ENCODE measurements around the gene SKI.

Gene SKI

GRCh38 chr1:2210786-2211185 is 17.3 kb upstream of the SKI start:
- DNase-seq: no peak

- DNase-seq: no peak
Measured at GRCh38 chr1:2212274-2212531, 15.9 kb upstream of the SKI start.

GRCh38 chr1:2212532-2213491 is 15.3 kb upstream of the SKI start:
- peak; percentile 90 for DNase-seq

GRCh38 chr1:2213576-2214505 is 14.3 kb upstream of the SKI start:
- DNase-seq: no peak

- no peak for DNase-seq
Measured at GRCh38 chr1:2214541-2215241, 13.4 kb upstream of the SKI start.

- DNase-seq: no peak
Measured at GRCh38 chr1:2215329-2215728, 12.8 kb upstream of the SKI start.

- DNase-seq: no peak
Measured at GRCh38 chr1:2215909-2216766, 12.0 kb upstream of the SKI start.

GRCh38 chr1:2216767-2217058 is 11.4 kb upstream of the SKI start:
- DNase-seq: no peak

- DNase-seq: no peak
Measured at GRCh38 chr1:2221271-2221670, 6.8 kb upstream of the SKI start.

- DNase-seq: no peak
Measured at GRCh38 chr1:2224170-2224584, 3.9 kb upstream of the SKI start.

- DNase-seq: no peak
Measured at GRCh38 chr1:2224631-2225428, 3.3 kb upstream of the SKI start.

- no peak for DNase-seq
Measured at GRCh38 chr1:2226525-2227345, 1.4 kb upstream of the SKI start.

GRCh38 chr1:2227346-2228156 is 568 bp upstream of the SKI start:
- peak; percentile 92 for DNase-seq

- DNase-seq: no peak
Measured at GRCh38 chr1:2228694-2229036, 546 bp downstream of the SKI start.

- no peak for DNase-seq
Measured at GRCh38 chr1:2229037-2229864, 1.1 kb downstream of the SKI start.

GRCh38 chr1:2229911-2230731 is 2.0 kb downstream of the SKI start:
- DNase-seq: no peak

GRCh38 chr1:2230781-2231531 is 2.8 kb downstream of the SKI start:
- DNase-seq: no peak

Data from amniotic stem cell (primary cell).